A204.1 (cell line): ENCODE measurements around the gene AGBL4.
A peak's percentile ranks its signal among the peaks of the same experiment; 100 is the strongest.
"Not testable (repeated sequence)": the region's sequence is repeated elsewhere in the genome, so short reads cannot be mapped to it uniquely, and the experiment has no call there.

Experiments
- FAIRE-seq: peaks from 2 replicates; lab custom pipeline; 2012; peaks lifted over from hg19 to GRCh38; lab: Jason Lieb, UNC

Gene AGBL4

DNA sequence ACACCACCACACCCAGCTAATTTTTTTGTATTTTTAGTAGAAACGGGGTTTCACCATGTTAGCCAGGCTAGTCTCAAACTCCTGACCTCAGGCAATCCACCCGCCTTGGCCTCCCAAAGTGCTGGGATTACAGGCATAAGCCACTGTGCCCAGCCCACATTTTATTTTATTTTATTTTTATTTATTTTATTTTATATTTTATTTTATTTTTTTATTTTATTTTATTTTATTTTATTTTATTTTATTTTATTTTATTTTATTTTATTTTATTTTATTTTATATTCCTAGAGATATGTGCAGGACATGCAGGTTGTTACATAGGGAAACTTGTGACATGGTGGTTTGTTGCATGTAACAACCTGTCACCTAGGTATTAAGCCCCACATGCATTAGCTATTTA, 721.4 kb downstream of the AGBL4 start:
- FAIRE-seq, result peak; percentile 74

DNA sequence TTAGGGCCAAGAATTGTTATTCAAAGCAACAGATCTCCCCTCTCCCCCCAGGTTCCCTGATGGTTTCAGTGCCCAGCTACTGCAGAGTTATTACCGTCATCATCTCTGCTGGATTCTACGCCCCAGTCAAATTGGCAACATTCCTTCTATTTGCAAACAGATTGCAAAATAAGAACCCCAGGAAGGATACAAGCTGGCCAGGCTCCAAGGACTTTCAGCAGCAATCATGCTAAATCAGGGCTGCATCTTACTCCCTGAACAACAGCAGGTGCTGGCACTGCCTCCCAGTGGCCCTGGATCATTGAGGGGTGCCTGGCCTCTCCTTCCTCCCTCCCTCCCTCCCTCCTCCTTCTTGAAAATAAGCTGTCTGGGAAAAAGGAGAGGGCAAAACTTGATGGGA, 725.5 kb downstream of the AGBL4 start:
- no peak for FAIRE-seq

DNA sequence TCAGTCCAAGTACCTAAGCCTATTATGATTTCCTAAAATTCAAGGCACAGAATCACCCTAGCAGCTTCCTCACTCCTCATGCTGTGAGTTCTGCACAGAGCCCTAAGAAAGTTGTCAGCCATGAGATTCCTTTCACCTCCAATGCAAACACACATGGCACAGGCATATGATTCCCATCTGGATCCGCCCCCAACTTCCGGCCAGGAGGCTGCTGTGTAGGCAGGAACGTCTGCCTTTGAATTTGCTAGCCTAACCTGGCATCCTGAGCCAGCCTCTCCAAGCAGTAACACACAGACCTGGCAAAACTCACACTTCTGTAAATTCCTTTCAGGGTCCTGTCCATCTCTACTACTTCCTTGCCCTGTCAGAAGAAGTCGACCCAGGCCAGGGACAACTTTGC, 726.0 kb downstream of the AGBL4 start:
- no peak for FAIRE-seq

DNA sequence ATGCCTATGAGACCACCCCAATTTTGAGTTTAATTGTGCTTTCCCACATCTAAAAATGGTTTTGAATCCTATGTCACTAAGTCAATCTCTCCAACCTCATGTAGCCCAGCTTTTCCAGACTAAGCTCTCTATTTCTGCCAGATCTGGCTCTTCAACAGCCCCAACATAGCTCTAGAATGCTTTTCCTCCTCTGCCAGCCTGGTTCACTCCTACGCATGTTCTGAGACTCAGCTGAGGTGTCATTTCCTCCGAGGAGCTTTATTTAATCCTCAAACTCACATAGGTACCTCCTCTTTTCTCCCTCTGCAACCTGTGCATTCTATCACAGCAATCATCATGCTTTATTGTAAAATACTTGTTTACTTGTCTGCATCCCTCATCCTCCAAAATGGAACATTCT, 729.2 kb downstream of the AGBL4 start:
- FAIRE-seq, result no peak

DNA sequence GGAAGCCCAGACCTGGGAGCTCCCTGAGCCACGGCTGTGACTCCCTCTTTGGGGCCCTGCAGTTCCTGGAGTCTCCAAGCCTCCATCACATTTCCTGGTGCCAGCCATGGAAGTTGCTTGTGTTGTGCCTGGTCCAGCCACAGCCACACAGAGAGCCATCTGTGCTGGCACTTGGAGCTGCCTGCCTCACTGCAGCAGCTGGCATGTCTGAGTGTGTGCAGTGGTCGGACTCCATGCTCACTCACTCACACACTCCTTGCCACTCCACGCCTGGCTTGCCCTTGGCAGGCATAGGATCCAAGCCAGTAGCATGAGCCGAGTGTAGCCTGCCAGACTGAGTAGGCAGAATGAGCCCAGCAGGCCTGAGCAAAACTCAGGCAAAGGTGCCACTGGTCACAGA, 730.7 kb downstream of the AGBL4 start:
- FAIRE-seq, result no peak

DNA sequence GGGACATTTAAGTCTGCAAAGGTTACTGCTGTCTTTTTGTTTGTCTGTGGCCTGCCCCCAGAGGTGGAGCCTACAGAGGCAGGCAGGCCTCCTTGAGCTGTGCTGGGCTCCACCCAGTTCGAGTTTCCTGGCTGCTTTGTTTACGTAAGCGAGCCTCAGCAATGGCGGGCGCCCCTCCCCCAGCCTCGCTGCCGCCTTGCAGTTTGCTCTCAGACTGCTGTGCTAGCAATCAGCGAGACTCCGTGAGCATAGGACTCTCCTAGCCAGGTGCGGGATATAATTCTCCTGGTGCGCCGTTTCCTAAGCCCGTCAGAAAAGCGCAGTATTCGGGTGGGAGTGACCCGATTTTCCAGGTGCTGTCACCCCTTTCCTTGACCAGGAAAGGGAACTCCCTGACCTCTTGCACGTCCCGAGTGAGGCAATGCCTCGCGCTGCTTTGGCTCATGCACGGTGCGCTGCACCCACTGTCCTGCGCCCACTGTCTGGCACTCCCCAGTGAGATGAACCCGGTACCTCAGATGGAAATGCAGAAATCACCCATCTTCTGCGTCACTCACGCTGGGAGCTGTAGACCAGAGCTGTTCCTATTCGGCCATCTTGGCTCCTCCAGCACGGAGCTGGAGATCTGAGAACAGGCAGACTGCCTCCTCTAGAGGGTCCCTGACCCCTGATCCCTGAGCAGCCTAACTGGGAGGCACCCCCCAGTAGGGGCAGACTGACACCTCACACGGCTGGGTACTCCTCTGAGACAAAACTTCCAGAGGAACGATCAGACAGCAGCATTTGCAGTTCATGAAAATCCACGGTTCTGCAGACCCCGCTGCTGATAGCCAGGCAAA, 766.3 kb downstream of the AGBL4 start:
- not testable (repeated sequence) for FAIRE-seq

DNA sequence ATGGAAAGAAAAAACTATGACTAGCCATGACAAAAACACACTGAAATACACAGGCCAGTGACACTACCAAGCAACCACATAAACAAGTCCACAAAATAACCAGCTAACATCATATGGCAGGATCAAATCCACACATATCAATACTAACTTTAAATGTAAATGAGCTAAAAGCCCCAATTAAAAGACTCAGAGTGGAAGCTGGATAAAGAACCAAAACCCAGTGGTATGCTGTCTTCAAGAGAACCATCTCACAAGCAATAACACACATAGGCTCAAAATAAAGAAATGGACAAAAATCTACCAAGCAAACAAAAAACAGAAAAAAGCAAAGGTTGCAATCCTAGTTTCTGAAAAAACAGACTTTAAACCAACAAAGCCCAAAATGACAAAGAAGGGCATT, 770.8 kb downstream of the AGBL4 start:
- FAIRE-seq, result no peak

DNA sequence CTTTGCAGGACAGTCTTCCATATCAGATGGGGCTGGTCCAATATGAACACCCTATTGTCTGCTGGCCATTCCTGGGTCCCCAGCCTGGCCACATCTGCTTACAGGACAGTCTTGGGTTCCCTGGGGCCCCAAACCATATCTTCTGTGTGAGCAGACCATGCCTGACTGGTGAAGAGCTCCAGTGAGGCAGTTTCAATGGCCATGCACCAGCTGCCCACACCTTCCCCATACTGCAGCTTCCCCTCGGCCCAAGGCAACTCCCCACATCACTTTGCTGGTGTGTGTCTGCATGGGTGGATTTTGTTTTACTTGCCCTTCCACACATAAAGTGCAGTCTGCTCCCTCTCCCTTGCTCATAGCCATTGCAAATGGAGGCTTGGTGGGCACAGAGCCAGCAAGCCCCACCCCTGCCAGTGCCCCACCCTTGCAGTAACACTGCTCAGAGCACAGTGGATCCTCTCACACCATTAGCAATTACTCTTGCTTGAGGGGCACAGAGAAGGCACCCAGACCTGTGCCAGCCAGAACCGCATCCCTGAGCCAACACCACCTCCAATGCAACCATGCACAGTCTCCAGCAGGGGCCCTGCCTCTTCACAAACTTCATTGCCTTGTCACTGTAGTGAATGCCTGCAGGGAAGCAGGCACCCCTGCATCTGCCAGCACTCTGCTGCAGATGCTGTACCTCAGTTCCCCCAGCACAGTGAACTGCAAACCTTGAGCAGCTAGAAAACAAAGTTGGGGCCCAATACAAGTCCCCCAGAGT, 772.6 kb downstream of the AGBL4 start:
- FAIRE-seq, result no peak

DNA sequence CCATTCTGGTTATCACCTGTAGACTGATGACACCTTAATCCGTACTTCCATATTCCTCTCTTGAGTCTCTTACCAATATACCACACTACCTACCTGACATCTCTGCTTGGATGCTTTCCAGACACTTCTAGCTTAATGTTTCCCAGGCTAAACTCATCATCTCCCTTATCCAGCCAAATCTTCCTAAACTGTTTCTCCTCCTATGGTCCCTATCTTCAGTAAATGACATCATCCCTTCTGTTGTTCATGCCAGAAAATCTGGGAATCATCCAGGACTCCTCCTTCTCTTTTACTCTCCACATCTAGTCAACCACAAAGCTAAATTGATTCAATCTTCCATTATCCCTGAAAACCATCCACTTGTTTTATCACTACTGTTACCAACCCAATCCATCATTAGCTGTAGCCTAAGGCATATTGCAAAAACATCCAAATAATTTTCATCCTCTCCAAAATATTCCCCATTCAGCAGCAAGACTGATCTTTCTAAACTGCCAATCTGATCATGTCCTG, 783.0 kb downstream of the AGBL4 start:
- no peak for FAIRE-seq

DNA sequence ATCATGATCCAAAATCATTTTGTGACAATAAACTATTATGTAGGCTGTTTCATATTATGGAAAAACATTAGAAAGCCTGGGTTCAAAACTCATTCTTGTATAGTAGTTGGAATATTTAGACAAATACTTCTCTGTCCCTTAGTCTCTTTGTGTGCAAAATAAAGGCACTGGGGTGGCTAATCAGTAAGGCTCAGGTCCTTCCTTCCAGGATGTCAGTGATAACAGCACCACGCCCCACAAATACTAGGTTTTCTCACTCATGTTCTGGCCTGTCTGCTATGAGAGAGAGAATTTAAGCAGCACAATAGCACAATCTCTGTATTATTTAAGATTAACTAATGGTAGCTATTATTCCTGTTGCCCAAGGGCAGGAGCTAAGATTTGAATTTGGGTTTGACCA, 788.8 kb downstream of the AGBL4 start:
- no peak for FAIRE-seq

DNA sequence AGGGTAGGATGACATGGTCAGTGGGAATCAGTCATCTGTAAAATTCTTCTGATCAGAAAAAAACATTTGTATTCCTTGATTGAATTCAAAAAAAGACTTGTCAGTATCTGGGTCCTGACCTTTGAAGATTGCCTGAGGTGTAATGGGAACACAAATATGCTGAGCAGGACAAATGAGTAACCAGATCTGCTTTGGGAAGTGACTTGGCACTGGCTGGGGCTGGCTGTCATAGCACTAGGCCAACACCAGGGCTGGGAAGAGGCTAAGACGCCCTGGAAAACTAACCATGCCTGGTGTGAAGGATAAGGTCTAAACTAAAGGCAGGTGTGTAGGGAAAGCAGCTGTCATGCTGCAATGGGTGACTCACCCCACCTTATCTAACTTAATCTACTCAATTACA, 794.2 kb downstream of the AGBL4 start:
- FAIRE-seq, result no peak

DNA sequence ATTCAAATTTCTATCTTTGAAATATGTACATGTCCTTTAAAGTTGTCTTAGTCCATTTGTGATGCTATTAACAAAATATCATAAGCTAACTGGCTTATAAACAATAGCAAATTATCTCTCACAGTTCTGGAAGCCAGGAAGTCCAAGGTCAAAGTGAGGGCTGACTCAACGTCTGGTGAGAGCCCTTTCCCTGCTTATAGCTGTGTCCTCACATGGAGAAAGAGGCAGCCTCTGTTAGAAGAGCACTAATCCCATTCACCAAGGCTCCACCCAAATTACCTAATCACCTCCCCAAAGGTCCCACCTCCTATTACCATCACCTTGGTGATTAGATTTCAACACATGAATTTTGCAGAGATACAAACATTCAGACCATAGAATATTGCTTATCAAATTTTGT, 797.0 kb downstream of the AGBL4 start:
- FAIRE-seq, result no peak

DNA sequence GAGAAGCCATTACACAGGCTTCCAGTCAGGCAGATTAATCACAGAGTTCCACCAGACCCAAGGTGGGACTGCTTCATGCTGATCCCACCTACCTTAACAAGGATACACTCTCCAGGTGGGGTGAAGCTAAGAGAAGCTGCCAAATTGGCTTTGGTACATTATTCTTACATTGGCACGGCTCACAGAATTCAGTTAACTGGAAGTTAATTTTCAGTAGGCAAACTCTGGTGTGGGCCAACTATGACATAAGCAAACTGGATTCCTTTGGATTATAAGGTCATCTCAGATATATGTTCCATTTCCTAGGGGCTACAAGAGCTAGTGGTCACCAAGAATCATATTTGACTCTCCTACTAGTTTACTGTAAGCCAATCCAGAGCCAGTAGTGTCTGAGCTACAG, 798.3 kb downstream of the AGBL4 start:
- FAIRE-seq, result no peak

DNA sequence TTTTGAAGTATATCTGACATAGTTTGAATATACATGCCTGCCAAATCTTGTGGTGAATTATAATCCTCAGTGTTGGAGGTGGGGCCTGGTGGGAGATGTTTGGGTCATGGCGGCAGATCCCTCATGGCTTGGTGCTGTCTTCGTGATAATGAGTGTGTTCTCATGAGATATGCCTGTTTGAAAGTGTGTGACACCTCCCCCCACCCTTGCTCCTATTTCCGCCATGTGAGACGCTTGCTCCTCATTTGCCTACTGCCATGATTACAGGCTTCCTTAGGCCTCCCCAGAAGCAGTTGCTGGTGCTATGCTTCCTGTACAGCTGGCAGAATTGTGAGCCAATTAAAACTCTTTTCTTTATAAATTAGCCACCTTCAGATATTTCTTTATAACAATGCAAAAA, 810.5 kb downstream of the AGBL4 start:
- no peak for FAIRE-seq

DNA sequence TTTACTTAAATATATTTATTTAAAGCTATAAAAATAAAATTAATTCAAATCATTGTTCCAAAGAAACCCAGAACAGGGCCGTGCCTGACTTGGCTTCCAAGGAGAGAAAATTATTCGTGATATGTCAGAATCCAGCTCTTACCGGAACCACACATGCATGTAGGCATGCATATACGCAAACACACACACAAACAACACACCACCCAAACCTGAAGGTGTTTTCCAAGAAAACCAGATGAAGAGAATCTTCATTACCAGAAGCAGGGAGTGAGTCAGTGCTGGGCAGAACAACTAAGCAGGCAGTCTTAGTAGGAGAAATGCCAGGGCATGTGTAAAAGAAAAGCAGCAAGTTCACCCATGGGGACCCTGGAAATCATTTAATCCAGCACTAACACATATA, 815.0 kb downstream of the AGBL4 start:
- FAIRE-seq, result no peak

DNA sequence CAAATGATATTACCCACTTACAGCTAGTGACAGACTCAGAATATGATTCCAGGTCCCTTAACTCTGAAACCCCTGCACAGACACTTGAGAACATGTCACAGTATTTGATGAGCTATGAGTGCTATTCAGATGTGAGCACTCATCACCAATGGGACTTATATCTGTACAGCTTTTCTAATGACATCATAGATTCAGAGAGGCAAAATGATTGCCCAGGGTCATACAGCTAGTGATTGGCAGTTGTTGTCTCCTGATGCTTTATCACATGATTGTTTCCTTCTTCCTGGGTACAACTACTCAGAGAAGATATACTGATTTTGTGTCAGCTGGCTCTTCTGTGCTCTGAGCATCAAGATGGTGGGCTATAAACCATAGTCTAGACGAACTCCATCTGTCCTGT, 819.0 kb downstream of the AGBL4 start:
- no peak for FAIRE-seq

DNA sequence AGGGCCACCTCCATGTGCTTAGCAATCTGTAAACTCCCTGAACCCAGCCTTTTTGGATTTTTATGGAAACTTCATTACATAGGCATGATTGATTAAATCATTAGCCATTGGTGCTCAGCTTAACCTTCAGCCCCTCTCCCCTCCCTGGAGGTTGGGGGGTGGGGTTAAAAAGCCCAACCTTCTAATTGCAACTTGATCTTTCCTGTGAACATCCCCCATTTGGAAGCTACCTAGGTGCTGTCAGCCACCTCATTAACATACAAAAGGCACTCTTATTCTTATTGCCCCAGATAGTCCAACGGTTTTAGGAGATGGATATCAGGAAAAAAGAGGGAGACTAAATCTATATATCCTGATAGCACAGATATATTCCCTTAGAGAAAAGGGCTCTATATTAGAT, 823.0 kb downstream of the AGBL4 start:
- no peak for FAIRE-seq

DNA sequence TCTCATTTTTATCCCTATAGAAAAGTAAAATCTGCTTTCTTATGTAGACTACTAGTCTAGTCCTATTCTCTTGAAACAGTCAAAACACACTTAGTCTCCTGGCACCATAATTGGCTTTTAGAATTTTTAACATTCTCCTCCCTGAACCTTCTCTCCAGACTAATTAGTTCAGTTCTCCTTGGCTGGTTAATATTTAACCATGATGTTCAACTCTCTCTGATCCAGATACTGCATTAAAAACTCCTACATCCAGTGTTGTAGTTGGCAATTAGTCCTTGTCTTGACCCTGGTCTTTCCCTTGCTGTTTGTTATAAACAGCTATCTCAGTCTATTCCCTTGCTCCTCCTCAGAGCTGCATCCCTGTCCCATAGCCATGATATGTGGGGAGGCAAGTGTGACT, 824.2 kb downstream of the AGBL4 start:
- no peak for FAIRE-seq

DNA sequence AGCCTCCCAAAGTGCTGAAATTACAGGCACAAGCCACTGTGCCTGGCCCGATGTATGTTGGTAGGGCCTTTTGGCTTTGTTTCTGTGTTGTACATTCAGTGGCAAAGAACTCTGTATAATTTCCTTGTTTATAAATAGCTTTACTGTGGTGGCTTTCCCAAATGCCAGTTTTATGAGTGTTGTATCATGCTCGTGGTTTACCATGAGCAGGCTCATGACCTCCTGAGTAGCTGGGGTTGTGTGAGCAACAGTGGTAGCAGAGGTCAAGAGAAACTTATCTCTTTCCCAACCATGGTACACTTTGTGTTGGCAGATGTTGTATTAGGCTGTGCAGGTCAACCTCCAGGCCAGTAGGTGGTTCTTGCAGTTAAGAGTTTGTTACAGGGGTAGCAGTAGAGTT, 826.7 kb downstream of the AGBL4 start:
- no peak for FAIRE-seq

DNA sequence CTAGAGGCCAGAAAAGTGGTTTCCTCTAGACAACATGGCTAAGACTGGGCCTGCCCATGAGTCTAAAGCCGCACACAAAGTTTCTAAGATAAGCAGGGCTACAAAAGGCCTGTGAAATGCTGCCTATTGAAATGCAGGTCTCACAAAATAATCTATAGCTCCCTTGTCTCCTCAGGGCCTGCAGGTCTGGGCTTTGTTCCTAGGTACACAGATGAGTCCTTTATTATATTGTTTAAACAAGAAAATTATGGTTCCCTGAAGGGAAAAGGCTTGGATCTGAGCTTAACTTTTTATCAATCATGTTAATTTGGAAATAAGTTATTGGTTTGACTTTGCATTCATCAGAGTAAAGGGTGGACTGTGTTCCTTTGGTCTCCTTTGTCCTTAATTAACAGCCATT, 833.6 kb downstream of the AGBL4 start:
- no peak for FAIRE-seq

DNA sequence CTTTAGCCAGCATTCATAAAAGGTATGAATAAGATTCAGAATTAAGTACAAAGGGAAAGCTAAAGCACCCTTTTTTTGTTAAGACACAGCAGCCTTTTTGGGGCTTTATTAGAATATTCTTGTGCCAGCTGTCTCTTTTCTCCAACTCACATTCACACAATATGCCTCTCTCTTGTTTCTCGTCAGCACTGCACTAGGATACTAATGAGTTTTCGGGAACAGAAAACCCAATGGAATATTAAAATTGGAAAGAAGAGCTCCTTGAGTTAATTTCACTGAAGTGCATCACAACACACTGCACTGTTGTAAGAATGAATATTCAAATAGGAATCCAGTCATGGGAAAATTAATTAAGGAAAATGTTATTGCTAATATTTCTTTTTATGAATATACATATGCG, 836.7 kb downstream of the AGBL4 start:
- no peak for FAIRE-seq

DNA sequence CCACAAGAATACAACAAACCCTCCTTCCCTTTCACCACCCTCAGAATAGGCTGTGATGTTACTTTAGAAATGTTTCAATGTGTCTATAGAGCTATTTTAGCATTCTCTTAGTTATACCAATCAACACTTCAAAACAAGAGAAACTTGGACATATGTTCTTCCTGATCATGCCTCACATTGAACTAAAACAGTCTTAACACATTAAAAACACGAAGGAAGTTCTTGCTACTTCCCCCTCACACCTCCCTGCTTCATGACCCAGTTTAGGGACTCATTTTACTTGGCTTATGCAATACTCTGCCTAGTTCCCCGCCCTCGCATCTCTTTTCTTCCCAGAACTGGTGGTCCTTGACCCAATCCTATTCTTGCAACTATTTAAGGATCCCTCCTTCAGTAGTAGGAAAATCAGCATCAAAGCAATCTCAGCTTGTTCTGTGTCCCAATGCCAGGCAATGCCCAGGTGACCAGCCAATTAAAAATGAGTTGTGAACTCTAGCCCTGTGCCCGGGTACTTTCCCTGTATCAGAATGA, 838.2 kb downstream of the AGBL4 start:
- FAIRE-seq, result no peak

DNA sequence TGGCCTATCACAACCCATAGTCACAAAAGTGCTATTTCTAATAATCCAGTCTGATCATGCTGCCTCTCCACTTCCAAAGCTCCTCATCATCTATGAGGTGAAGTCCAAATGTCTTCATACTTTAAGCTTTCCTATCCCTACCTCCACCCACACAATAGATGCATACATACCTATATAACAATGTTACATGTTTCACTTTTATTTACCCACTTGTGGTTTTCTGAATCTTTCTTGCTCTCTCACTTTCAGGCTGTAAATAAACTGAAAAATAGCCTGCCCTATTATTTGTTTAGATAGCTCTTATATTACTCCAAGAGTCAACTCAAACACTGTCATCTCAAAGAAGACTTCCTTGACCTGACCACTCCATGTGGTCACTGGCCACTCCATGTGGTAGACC, 840.3 kb downstream of the AGBL4 start:
- FAIRE-seq, result no peak
